ENCODE measurements around the gene NOX4. TPM values are rescaled to one million over a fixed set of nuclear protein-coding genes. Genes with fewer than 3 reads are reported as not detected.

Gene NOX4
- total RNA-seq, 5 donors from 2014 or later (not counting 1 experiment from before 2014, with no cell fraction given), result not detected

- Mint-ChIP-seq H3K27ac (no peak overlapping the region), H3K36me3 (no peaks in the 10 kb centered on the region), H3K27me3 (no peaks in the 10 kb centered on the region), H3K9me3 (peaks cover 2 to 10% (median 8%) of the 10 kb centered on the region in 3 donors), H3K4me1 (no peaks in the 10 kb centered on the region), H3K4me3 (no peak overlapping the region)
- POLR2A ChIA-PET, result no interaction called here
- Histone ChIP-seq H3K27ac (ENCODE audit: low read length) (no peak overlapping the region), H3K9me3 (no peaks in the 10 kb centered on the region), H3K36me3 (ENCODE audit: control insufficient read depth in 2 of 2, extremely low read depth in 1 of 2, insufficient read depth in 1 of 2, low read length in 1 of 2) (no peaks in the 10 kb centered on the region), H3K27me3 (replicated peaks in 1 of 2; ENCODE audit: control insufficient read depth in 2 of 2, extremely low read depth in 1 of 2, insufficient read depth in 2 of 2, low read length in 1 of 2) (no peaks in the 10 kb centered on the region), H3K4me3 (ENCODE audit: control insufficient read depth in 1 of 2, extremely low read depth in 1 of 2, low read length in 1 of 2) (no peak overlapping the region), H3K4me1 (ENCODE audit: control insufficient read depth in 1 of 2, extremely low read depth in 1 of 2, insufficient read depth in 2 of 2, low read length in 2 of 2) (no peaks in the 10 kb centered on the region)
- ATAC-seq (replicated peaks in 1 of 4), result no peak
- no peak for DNase-seq
- WGBS (ENCODE audit: insufficient coverage), result no CpG with 5 or more reads among the region's 1 CpG
- CTCF ChIA-PET, result no interaction called here
These were observed 30.6 kb upstream of the NOX4 start for GRCh38 chr11:89521792-89522191.

GRCh38 chr11:89521294-89521693 lies 30.1 kb upstream of the NOX4 start:
- no CpG with 5 or more reads among the region's 2 CpGs for WGBS (ENCODE audit: insufficient coverage)
- CTCF ChIA-PET, result no interaction called here
- H3K4me1 ChIP-seq (ENCODE audit: control insufficient read depth in 1 of 2, extremely low read depth in 1 of 2, insufficient read depth in 2 of 2, low read length in 2 of 2), result no peaks in the 10 kb centered on the region
- Mint-ChIP-seq H3K4me1 (no peaks in the 10 kb centered on the region), H3K27ac (no peak overlapping the region), H3K4me3 (no peak overlapping the region), H3K36me3 (no peaks in the 10 kb centered on the region), H3K9me3 (peaks cover 0 to 10% (median 7%) of the 10 kb centered on the region in 3 donors), H3K27me3 (no peaks in the 10 kb centered on the region)
- POLR2A ChIA-PET, result no interaction called here
- H3K27me3 ChIP-seq (replicated peaks in 1 of 2; ENCODE audit: control insufficient read depth in 2 of 2, extremely low read depth in 1 of 2, insufficient read depth in 2 of 2, low read length in 1 of 2), result no peaks in the 10 kb centered on the region
- no peak overlapping the region for H3K27ac ChIP-seq (ENCODE audit: low read length)
- DNase-seq (no peak), ATAC-seq (replicated peaks in 1 of 4) (no peak)
- no peak overlapping the region for H3K4me3 ChIP-seq (ENCODE audit: control insufficient read depth in 1 of 2, extremely low read depth in 1 of 2, low read length in 1 of 2)
- H3K36me3 ChIP-seq (ENCODE audit: control insufficient read depth in 2 of 2, extremely low read depth in 1 of 2, insufficient read depth in 1 of 2, low read length in 1 of 2), result no peaks in the 10 kb centered on the region
- no peaks in the 10 kb centered on the region for H3K9me3 ChIP-seq

GRCh38 chr11:89516496-89516895 lies 25.3 kb upstream of the NOX4 start:
- no peak for ATAC-seq (replicated peaks in 1 of 4)
- no peaks in the 10 kb centered on the region for H3K27me3 Mint-ChIP-seq
- POLR2A ChIA-PET, result no interaction called here

GRCh38 chr11:89508544-89508943 lies 17.4 kb upstream of the NOX4 start:
- Mint-ChIP-seq H3K4me1 (no peaks in the 10 kb centered on the region), H3K4me3 (no peak overlapping the region), H3K9me3 (peaks cover 4 to 11% (median 6%) of the 10 kb centered on the region in 3 donors), H3K36me3 (no peaks in the 10 kb centered on the region), H3K27me3 (no peaks in the 10 kb centered on the region), H3K27ac (no peak overlapping the region)
- ChIA-PET POLR2A (no interaction called here), CTCF (no interaction called here)
- no peaks in the 10 kb centered on the region for H3K27me3 ChIP-seq (replicated peaks in 1 of 2; ENCODE audit: control insufficient read depth in 2 of 2, extremely low read depth in 1 of 2, insufficient read depth in 2 of 2, low read length in 1 of 2)
- DNase-seq (no peak), ATAC-seq (replicated peaks in 1 of 4) (no peak)
- H3K4me3 ChIP-seq (ENCODE audit: control insufficient read depth in 1 of 2, extremely low read depth in 1 of 2, low read length in 1 of 2), result no peak overlapping the region
- H3K27ac ChIP-seq (ENCODE audit: low read length), result no peak overlapping the region
- H3K4me1 ChIP-seq (ENCODE audit: control insufficient read depth in 1 of 2, extremely low read depth in 1 of 2, insufficient read depth in 2 of 2, low read length in 2 of 2), result no peaks in the 10 kb centered on the region
- no peaks in the 10 kb centered on the region for H3K9me3 ChIP-seq
- 90% methylated on average over 2 of the region's 5 CpGs for WGBS (ENCODE audit: insufficient coverage)
- H3K36me3 ChIP-seq (ENCODE audit: control insufficient read depth in 2 of 2, extremely low read depth in 1 of 2, insufficient read depth in 1 of 2, low read length in 1 of 2), result no peaks in the 10 kb centered on the region

More at GRCh38 chr11:89516496-89516895, 25.3 kb upstream of the NOX4 start:
- peaks cover 3% of the 10 kb centered on the region for H3K9me3 ChIP-seq
- H3K4me3 ChIP-seq (ENCODE audit: control insufficient read depth in 1 of 2, extremely low read depth in 1 of 2, low read length in 1 of 2), result no peak overlapping the region
- no peaks in the 10 kb centered on the region for H3K27me3 ChIP-seq (replicated peaks in 1 of 2; ENCODE audit: control insufficient read depth in 2 of 2, extremely low read depth in 1 of 2, insufficient read depth in 2 of 2, low read length in 1 of 2)
- H3K4me1 ChIP-seq (ENCODE audit: control insufficient read depth in 1 of 2, extremely low read depth in 1 of 2, insufficient read depth in 2 of 2, low read length in 2 of 2), result no peaks in the 10 kb centered on the region
- no peak for DNase-seq
- no peak overlapping the region for H3K27ac ChIP-seq (ENCODE audit: low read length)
- H3K36me3 Mint-ChIP-seq, result no peaks in the 10 kb centered on the region
- no peaks in the 10 kb centered on the region for H3K4me1 Mint-ChIP-seq
- CTCF ChIA-PET, result no interaction called here
- H3K36me3 ChIP-seq (ENCODE audit: control insufficient read depth in 2 of 2, extremely low read depth in 1 of 2, insufficient read depth in 1 of 2, low read length in 1 of 2), result no peaks in the 10 kb centered on the region
- peaks cover 0 to 19% (median 7%) of the 10 kb centered on the region in 3 donors for H3K9me3 Mint-ChIP-seq
- no peak overlapping the region for H3K4me3 Mint-ChIP-seq
- H3K27ac Mint-ChIP-seq, result no peak overlapping the region
- no CpG with 5 or more reads among the region's 2 CpGs for WGBS (ENCODE audit: insufficient coverage)

- Histone ChIP-seq H3K9me3 (no peaks in the 10 kb centered on the region), H3K4me3 (ENCODE audit: control insufficient read depth in 1 of 2, extremely low read depth in 1 of 2, low read length in 1 of 2) (no peak overlapping the region), H3K27ac (ENCODE audit: low read length) (no peak overlapping the region), H3K27me3 (replicated peaks in 1 of 2; ENCODE audit: control insufficient read depth in 2 of 2, extremely low read depth in 1 of 2, insufficient read depth in 2 of 2, low read length in 1 of 2) (no peaks in the 10 kb centered on the region), H3K36me3 (ENCODE audit: control insufficient read depth in 2 of 2, extremely low read depth in 1 of 2, insufficient read depth in 1 of 2, low read length in 1 of 2) (no peaks in the 10 kb centered on the region), H3K4me1 (ENCODE audit: control insufficient read depth in 1 of 2, extremely low read depth in 1 of 2, insufficient read depth in 2 of 2, low read length in 2 of 2) (no peaks in the 10 kb centered on the region)
- H3K4me1 Mint-ChIP-seq, result no peaks in the 10 kb centered on the region
- ChIA-PET CTCF (no interaction called here), POLR2A (no interaction called here)
- no peaks in the 10 kb centered on the region for H3K27me3 Mint-ChIP-seq
- no CpG with 5 or more reads among the region's 2 CpGs for WGBS (ENCODE audit: insufficient coverage)
- H3K4me3 Mint-ChIP-seq, result no peak overlapping the region
- H3K9me3 Mint-ChIP-seq, result peaks cover 4 to 6% (median 5%) of the 10 kb centered on the region in 3 donors
- no peak overlapping the region for H3K27ac Mint-ChIP-seq
- ATAC-seq (replicated peaks in 1 of 4) (no peak), DNase-seq (no peak)
- H3K36me3 Mint-ChIP-seq, result no peaks in the 10 kb centered on the region
These were observed 13.1 kb upstream of the NOX4 start for GRCh38 chr11:89504270-89504669.

GRCh38 chr11:89503422-89503821 lies 12.2 kb upstream of the NOX4 start:
- Histone ChIP-seq H3K27me3 (replicated peaks in 1 of 2; ENCODE audit: control insufficient read depth in 2 of 2, extremely low read depth in 1 of 2, insufficient read depth in 2 of 2, low read length in 1 of 2) (no peaks in the 10 kb centered on the region), H3K27ac (ENCODE audit: low read length) (no peak overlapping the region), H3K36me3 (ENCODE audit: control insufficient read depth in 2 of 2, extremely low read depth in 1 of 2, insufficient read depth in 1 of 2, low read length in 1 of 2) (no peaks in the 10 kb centered on the region), H3K9me3 (no peaks in the 10 kb centered on the region), H3K4me3 (ENCODE audit: control insufficient read depth in 1 of 2, extremely low read depth in 1 of 2, low read length in 1 of 2) (no peak overlapping the region), H3K4me1 (ENCODE audit: control insufficient read depth in 1 of 2, extremely low read depth in 1 of 2, insufficient read depth in 2 of 2, low read length in 2 of 2) (no peaks in the 10 kb centered on the region)
- no peaks in the 10 kb centered on the region for H3K4me1 Mint-ChIP-seq
- H3K36me3 Mint-ChIP-seq, result no peaks in the 10 kb centered on the region
- no peak overlapping the region for H3K4me3 Mint-ChIP-seq
- ATAC-seq (replicated peaks in 1 of 4) (no peak), DNase-seq (no peak)
- H3K9me3 Mint-ChIP-seq, result peaks cover 2 to 4% (median 3%) of the 10 kb centered on the region in 3 donors
- ChIA-PET CTCF (no interaction called here), POLR2A (no interaction called here)
- H3K27ac Mint-ChIP-seq, result no peak overlapping the region
- no peaks in the 10 kb centered on the region for H3K27me3 Mint-ChIP-seq
- no CpG with 5 or more reads among the region's 2 CpGs for WGBS (ENCODE audit: insufficient coverage)

- POLR2A ChIA-PET, result no interaction called here
- H3K27ac ChIP-seq (ENCODE audit: low read length), result no peak overlapping the region
- H3K4me3 ChIP-seq (ENCODE audit: control insufficient read depth in 1 of 2, extremely low read depth in 1 of 2, low read length in 1 of 2), result no peak overlapping the region
- no peaks in the 10 kb centered on the region for H3K27me3 ChIP-seq (replicated peaks in 1 of 2; ENCODE audit: control insufficient read depth in 2 of 2, extremely low read depth in 1 of 2, insufficient read depth in 2 of 2, low read length in 1 of 2)
- H3K4me1 ChIP-seq (ENCODE audit: control insufficient read depth in 1 of 2, extremely low read depth in 1 of 2, insufficient read depth in 2 of 2, low read length in 2 of 2), result no peaks in the 10 kb centered on the region
- DNase-seq (no peak), ATAC-seq (replicated peaks in 1 of 4) (no peak)
- Mint-ChIP-seq H3K27me3 (no peaks in the 10 kb centered on the region), H3K4me1 (no peaks in the 10 kb centered on the region), H3K4me3 (no peak overlapping the region), H3K36me3 (no peaks in the 10 kb centered on the region), H3K27ac (no peak overlapping the region), H3K9me3 (peaks cover 0 to 4% (median 3%) of the 10 kb centered on the region in 3 donors)
- WGBS (ENCODE audit: insufficient coverage), result no CpG with 5 or more reads among the region's 2 CpGs
- H3K36me3 ChIP-seq (ENCODE audit: control insufficient read depth in 2 of 2, extremely low read depth in 1 of 2, insufficient read depth in 1 of 2, low read length in 1 of 2), result no peaks in the 10 kb centered on the region
- H3K9me3 ChIP-seq, result no peaks in the 10 kb centered on the region
- CTCF ChIA-PET, result no interaction called here
These were observed 11.1 kb upstream of the NOX4 start for GRCh38 chr11:89502301-89502700.
